NT2/D1 (cell line): ENCODE measurements around the gene B3GNT2.

Experiments used
- DNase-seq: peaks from one replicate; pipeline ENCODE4 v3.0.0-alpha.2; 2011; ENCODE audit warnings: low read depth, low spot score
- H3K27me3 ChIP-seq: 2 replicates; pipeline ENCODE4 v1.6.0; 2011; ENCODE audit warnings: mild to moderate bottlenecking; ENCODE audit not compliant: insufficient read length, insufficient read depth
- H3K36me3 ChIP-seq: 2 replicates; pipeline ENCODE4 v1.6.1; 2011; ENCODE audit warnings: mild to moderate bottlenecking, low read length, mixed read lengths; ENCODE audit not compliant: insufficient read depth, insufficient read length
- H3K4me1 ChIP-seq: 2 replicates; pipeline ENCODE4 v1.5.1; 2011; ENCODE audit not compliant: insufficient read depth, insufficient read length
- H3K4me3 ChIP-seq: 2 replicates; pipeline ENCODE4 v1.5.1; 2011; ENCODE audit warnings: low read depth; ENCODE audit not compliant: insufficient read length
- H3K9ac ChIP-seq: 2 replicates; pipeline ENCODE4 v1.6.0; 2011; ENCODE audit warnings: low read depth; ENCODE audit not compliant: insufficient read length
- H3K9me3 ChIP-seq: 2 replicates; pipeline ENCODE4 v1.5.1; 2011; ENCODE audit warnings: mild to moderate bottlenecking, low read length; ENCODE audit not compliant: insufficient read depth
- SUZ12 ChIP-seq: IDR thresholded peaks from 2 replicates; pipeline ENCODE4 v1.6.1; 2011; ENCODE audit not compliant: insufficient read length, insufficient read depth; ENCODE audit errors: extremely low read depth
- YY1 ChIP-seq: IDR thresholded peaks from 2 replicates; pipeline ENCODE4 v1.6.1; 2011; ENCODE audit not compliant: insufficient read length, insufficient read depth
- ZNF274 ChIP-seq: IDR thresholded peaks from 2 replicates; pipeline ENCODE4 v1.6.1; 2011; ENCODE audit warnings: mild to moderate bottlenecking, low read depth, low read length

Gene B3GNT2

DNA sequence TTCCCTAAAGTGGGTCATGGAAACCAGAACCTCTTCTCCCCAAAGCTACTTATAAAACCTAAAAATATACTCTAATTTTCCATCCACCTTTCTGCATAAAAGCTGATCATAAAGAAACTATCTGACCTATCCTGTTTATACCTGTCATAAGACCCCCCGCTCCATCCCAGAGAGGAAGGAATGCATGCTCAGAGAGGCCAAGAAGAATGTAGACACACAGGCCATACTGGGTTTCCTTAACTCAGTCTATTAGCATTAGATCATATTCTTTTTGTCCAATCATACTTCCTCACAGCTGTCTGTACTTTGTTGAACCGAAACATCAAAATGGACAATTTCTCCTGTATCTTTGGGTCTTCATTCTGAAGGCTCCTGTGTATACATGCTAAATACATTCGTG is 52.3 kb downstream of the B3GNT2 start:
- Histone ChIP-seq H3K4me3 (no peak overlapping the region), H3K36me3 (no peaks in the 10 kb centered on the region), H3K27me3 (no peaks in the 10 kb centered on the region), H3K9me3 (peaks cover 4% of the 10 kb centered on the region; the same call in 1 of the 2 replicates), H3K9ac (no peak overlapping the region), H3K4me1 (no peaks in the 10 kb centered on the region)
- no peak for DNase-seq
- TF ChIP-seq ZNF274: no peak
- no peak for TF ChIP-seq SUZ12
- TF ChIP-seq YY1: no peak

DNA sequence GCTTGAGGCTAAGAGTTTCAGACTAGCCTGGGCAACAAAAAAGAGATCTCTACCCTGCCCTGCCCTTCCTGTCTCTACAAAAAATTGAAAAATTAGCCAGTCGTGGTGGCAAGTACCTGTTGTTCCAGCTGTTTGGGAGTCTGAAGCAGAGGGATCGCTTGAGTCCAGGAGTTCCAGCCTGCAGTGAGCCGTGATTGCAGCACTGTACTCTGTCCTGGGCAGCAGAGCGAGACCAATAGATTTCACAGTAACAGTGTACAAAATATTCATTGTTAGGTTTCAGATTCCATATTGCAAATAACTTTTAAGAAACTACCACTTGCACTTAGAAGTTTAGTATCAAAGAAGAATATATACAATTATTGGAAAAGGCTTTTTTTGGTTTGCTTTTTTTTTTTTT is 54.3 kb downstream of the B3GNT2 start:
- H3K9ac ChIP-seq: no peak overlapping the region
- no peaks in the 10 kb centered on the region for H3K4me1 ChIP-seq
- H3K27me3 ChIP-seq: no peaks in the 10 kb centered on the region
- no peak for DNase-seq
- peaks cover 13% of the 10 kb centered on the region; the same call in 1 of the 2 replicates for H3K9me3 ChIP-seq
- H3K36me3 ChIP-seq: no peaks in the 10 kb centered on the region
- H3K4me3 ChIP-seq: no peak overlapping the region
- no peak for TF ChIP-seq YY1
- TF ChIP-seq SUZ12: no peak

DNA sequence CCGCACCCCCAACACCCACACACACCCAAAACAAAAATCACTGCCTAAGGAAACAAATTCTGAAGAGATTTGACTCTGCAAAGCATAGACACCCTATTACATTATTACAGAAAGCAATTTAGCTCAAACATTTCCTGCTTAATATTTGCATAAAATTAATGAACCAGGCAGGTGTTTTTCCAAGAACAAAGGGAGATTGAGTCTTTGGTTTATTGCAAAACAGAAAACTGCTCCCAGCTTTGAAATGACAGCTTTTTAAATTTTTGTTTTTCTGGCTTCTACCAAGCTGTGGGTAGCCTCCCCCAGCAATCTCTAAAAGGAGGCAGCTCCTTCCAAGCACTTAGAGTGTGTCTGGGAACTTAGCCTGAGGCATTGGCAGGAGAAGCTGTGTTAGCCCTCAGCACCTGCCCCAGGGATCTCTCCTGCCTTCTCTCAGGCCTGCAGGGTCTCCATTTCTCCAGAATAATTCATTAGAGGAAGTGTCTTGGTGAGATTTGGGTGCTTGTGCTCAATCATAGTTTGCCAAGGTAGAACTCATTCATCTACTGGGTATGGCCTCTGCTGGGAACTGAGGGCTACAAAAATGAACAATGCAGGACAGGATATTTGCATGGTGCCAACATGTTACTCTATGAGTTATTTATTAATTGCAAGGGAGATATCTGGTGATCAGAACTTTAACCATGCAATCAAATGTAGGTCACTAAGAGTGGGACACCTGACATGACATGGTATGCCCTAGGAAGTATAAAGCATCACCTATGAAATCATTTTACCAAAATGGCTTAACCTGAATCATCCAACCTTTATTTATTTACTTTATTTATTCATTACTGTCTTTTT is 58.7 kb downstream of the B3GNT2 start:
- Histone ChIP-seq H3K4me1 (no peaks in the 10 kb centered on the region), H3K27me3 (no peaks in the 10 kb centered on the region), H3K9ac (no peak overlapping the region), H3K9me3 (peaks cover 13% of the 10 kb centered on the region; the same call in 1 of the 2 replicates), H3K4me3 (no peak overlapping the region), H3K36me3 (no peaks in the 10 kb centered on the region)
- no peak for DNase-seq
- no peak for TF ChIP-seq ZNF274
- no peak for TF ChIP-seq SUZ12
- TF ChIP-seq YY1: no peak

- no peak for DNase-seq
- Histone ChIP-seq H3K36me3 (no peaks in the 10 kb centered on the region), H3K9ac (no peak overlapping the region), H3K4me1 (no peaks in the 10 kb centered on the region), H3K4me3 (no peak overlapping the region), H3K9me3 (peaks cover 13% of the 10 kb centered on the region; the same call in 1 of the 2 replicates), H3K27me3 (no peaks in the 10 kb centered on the region)
- TF ChIP-seq YY1 (no peak), ZNF274 (no peak), SUZ12 (no peak)
Measured at GRCh38 chr2:62257466-62257865, 61.6 kb downstream of the B3GNT2 start.

DNA sequence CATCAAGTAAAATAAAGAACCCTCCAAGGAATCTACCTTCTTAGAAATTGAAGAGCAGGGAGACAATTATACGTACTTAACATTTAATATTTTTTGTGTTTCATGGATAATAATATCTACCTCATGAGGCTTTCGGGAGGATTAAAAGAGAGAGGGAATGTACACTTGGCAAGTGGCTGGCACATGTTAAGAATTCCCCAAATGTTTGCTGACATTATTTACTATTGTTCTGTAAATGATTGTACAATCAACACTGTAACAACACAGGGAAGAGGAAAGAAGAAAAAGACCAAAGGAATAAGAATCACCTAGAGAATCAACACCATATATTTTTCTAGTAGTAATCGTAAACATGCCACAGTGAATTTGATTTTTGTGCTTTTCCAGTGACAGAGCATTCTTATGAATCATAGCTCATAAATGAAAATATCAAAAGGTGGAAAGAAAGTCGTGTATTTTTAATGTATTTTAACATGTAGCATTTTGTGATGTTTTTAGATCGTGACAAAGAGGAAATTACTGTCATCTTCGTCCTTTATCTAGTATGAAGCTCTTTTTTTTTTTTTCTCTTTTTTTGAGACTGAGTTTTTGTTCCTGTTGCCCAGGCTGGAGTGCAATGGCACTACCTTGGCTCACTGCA is 67.3 kb downstream of the B3GNT2 start:
- H3K4me3 ChIP-seq: no peak overlapping the region
- H3K4me1 ChIP-seq: peaks cover 3% of the 10 kb centered on the region
- DNase-seq: no peak
- no peak for TF ChIP-seq SUZ12
- no peak overlapping the region for H3K9ac ChIP-seq
- H3K27me3 ChIP-seq: no peaks in the 10 kb centered on the region
- no peaks in the 10 kb centered on the region for H3K36me3 ChIP-seq
- no peaks in the 10 kb centered on the region for H3K9me3 ChIP-seq

DNA sequence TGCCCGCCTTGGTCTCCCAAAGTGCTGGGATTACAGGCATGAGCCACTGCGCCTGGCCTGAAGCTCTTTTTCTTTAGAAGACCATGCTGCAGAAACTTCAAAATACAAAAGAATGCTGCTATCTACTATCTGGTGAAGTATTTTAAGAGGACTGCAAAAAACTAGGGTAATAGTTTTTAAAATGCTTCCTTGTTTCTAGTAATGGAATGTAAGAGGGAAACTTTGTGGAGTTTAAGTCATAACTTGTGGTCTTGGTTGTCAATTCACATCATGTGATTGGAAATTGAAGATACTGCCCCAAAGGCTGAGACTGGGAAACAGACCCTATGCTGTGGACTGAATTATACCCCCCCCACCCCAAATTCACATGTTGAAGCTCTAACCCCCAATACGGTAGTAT is 68.3 kb downstream of the B3GNT2 start:
- H3K9ac ChIP-seq: no peak overlapping the region

GRCh38 chr2:62265106-62265505 is 69.2 kb downstream of the B3GNT2 start:
- TF ChIP-seq SUZ12: no peak
- TF ChIP-seq ZNF274: no peak
- TF ChIP-seq YY1: no peak
- Histone ChIP-seq H3K27me3 (no peaks in the 10 kb centered on the region), H3K4me1 (peaks cover 3% of the 10 kb centered on the region), H3K9me3 (no peaks in the 10 kb centered on the region), H3K36me3 (no peaks in the 10 kb centered on the region), H3K9ac (no peak overlapping the region), H3K4me3 (no peak overlapping the region)
- DNase-seq: no peak

More for the DNA sequence above, 68.3 kb downstream of the B3GNT2 start:
- no peaks in the 10 kb centered on the region for H3K36me3 ChIP-seq
- no peaks in the 10 kb centered on the region for H3K9me3 ChIP-seq
- DNase-seq: no peak
- TF ChIP-seq ZNF274: no peak
- no peak for TF ChIP-seq SUZ12
- TF ChIP-seq YY1: no peak
- H3K4me1 ChIP-seq: peaks cover 3% of the 10 kb centered on the region
- H3K27me3 ChIP-seq: no peaks in the 10 kb centered on the region
- H3K4me3 ChIP-seq: no peak overlapping the region
